Nasal cavity respiratory epithelium epithelial cell of viscerocranial mucosa (primary cell): ENCODE data around the gene DEFB113. TPM values are rescaled to one million over a fixed set of nuclear protein-coding genes. Genes with fewer than 3 reads are reported as not detected.

Source experiments
- total RNA-seq: library from RNA; depleted of rRNA; stranded (reverse); fragments of >200 nt; gene quantifications from 2 replicates; pipeline ENCODE4 v1.2.3, GENCODE V29; 2014

The DEFB113 gene, protein sequence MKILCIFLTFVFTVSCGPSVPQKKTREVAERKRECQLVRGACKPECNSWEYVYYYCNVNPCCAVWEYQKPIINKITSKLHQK
- total RNA-seq, result not detected in 2 replicates

DNA sequence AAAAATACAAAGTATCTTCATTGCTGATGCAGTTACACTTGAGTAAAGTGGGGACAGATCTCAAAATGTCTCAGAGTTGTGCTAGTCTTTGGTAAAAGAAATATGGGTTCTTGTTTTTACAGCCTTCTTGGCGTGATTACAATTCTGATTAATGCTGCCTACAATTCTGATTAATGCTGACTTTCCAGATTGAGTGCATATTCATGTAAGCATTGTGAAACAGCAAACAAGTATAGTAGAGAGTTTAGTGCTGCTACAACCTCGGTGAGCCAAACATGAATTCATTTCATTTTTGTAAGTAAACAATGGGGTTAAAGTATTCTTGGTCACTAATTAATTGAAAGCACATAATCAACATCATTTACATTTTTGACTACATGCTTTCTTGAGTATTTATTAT is at the start of gene DEFB113:
TSS of gene DEFB113 (minus strand) at position 21 of the 400 bp plus-strand sequence. CDS start at position 21, 0 bp downstream.

DNA sequence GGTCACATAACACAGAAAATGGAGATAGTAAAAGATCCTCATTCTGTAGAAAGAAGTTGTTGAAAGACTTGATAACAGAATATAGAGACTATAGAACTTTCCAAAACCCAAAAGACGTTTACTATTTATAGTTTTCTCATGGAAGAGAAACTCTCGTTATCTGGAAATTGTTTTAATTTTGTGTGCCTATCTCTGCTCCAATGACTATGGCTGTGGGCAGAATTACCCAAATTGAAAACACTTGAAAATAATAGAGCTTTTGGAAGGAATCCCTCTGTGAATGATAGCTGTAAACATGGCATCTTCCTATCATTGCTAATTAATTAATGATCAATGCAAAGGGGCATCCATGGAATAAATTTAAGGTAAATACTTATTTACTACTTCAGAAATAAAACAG is 5.4 kb downstream of the DEFB113 start, which contains the start of gene DEFB114:
TSS of gene DEFB114 (minus strand) at position 101 of the 400 bp plus-strand sequence. CDS start at position 42, 59 bp downstream.

Other genes with a start within 250 kb of the DEFB113 start
- gene CRISP3, start 225.2 kb downstream of the DEFB113 start, total RNA-seq, result 0.07 and 0.34 TPM in 2 replicates
- gene PGK2, start 182.3 kb downstream of the DEFB113 start, total RNA-seq, result not detected in 2 replicates
- not detected in 2 replicates for gene CRISP1, start 103.1 kb downstream of the DEFB113 start, total RNA-seq
- not detected in 2 replicates for gene DEFB114, start 5.5 kb downstream of the DEFB113 start, total RNA-seq
- not detected in 2 replicates for gene DEFB110, start 52.4 kb upstream of the DEFB113 start, total RNA-seq
- gene DEFB112, start 80.3 kb upstream of the DEFB113 start, total RNA-seq, result not detected in 2 replicates